HG03457 (cell line): ENCODE measurements around the gene DRC3.
"Not testable (repeated sequence)": the region's sequence is repeated elsewhere in the genome, so short reads cannot be mapped to it uniquely, and the experiment has no call there.

ENCODE experiments used
- ATAC-seq: cut with Tn5 transposase; IDR thresholded peaks from one replicate; pipeline ENCODE4 v1.9.1; 2021; ENCODE audit warnings: moderate number of reproducible peaks; ENCODE audit not compliant: unreplicated experiment

The DRC3 gene

DNA sequence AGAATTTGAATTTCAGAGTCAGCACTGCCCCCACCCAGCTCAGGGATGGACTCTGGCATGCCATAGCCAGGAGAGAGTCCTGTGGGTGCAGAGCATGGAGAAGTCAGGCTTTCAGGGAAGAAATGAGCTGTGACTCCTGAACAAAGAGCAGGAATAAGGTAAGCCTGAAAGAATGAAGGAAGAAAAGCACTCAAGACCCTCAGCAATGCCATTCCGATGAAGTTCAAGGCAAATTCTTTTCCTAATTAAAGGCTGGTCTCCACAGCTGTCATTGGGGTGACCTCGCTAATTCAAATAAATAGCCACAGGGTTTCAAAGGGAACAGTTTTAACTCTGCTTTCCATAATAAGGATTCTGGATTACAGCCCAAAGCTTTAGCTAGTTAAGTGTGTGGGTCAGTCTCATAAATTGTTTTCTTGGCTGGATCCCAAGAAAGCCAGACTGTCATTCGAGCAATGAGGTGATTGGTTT lies 32.2 kb upstream of the DRC3 start:
- no peak for ATAC-seq

DNA sequence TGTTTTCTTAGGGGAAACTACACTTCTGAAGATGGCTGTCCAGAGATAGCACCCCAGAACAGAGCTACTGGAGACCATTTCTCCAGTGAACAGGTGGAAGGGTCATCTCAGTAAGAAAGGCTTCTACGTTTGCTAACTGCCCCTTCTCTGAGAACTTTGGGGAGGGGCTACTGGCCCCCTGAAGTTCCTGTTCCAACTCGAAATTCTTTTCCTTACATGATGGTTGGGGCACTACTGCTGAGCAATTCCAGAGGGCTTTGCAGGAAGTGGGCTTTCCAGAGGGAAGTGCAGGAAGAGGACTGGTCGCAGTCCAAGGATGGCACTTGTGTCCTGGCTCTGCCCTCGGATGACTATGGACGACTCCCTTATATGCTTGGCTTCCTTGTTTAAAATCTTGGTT lies 31.6 kb upstream of the DRC3 start:
- ATAC-seq, result no peak

GRCh38 chr17:17942846-17943245 lies 29.8 kb upstream of the DRC3 start:
- no peak for ATAC-seq

- no peak for ATAC-seq
These were observed 29.2 kb upstream of the DRC3 start for GRCh38 chr17:17943281-17943984.

DNA sequence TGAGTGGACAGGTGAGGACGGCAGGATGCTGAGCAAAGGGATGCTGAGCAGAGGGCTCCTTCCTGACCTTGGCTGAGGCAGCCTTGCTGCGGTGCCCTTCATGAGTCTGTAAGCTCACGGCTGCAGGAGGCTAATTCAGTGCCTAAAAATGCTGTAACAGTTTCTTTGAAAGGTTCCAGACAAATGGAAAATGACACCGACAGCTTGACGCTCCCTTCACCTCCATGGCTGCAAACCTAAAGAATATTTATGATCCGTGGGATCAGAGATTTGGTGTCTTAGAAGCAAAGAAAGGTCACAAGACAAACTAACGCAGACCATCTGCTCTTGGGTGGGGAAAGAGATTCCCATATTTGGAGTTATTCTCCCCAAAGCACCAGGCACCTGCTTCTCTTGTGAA lies 28.4 kb upstream of the DRC3 start:
- ATAC-seq, result no peak

DNA sequence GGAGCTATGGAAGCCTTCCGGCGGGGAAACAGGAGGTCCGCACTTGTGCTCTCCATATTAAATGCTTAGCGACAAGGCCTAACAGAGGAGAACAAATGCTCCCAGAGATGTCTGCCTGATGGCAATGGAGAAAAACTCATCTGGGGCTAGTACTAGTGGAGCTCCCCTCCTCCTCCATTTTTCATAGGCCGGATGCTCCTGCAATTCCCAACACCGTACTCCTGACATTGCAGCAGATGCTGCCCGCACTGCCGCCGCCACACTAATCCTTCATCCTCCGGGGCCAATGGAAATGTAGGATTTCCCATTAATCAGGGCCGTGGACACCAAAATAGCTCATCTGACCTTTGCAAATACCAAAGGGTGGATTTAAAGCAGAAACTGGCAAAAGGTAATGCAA lies 27.9 kb upstream of the DRC3 start:
- no peak for ATAC-seq

GRCh38 chr17:17946093-17946492 lies 26.6 kb upstream of the DRC3 start:
- ATAC-seq, result no peak

DNA sequence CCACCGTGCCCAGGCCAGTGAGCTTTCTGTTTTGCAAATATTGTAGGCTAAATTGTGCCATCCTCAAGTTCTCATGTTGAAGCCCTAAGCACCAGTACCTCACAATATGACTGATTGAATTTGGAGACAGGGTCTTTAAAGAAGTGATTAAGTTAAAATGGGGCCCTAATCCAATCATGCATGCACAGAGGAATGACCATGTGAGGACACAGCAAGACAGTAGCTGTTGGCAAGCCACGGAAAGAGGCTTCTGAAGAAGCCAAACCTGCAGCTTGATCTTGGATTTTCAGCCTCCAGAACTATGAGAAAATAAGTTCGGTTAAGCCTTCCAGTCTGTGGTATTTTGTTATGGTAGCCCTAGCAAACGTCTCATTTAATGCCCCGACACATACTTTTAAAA lies 25.4 kb upstream of the DRC3 start:
- no peak for ATAC-seq

- no peak for ATAC-seq
These were observed 24.7 kb upstream of the DRC3 start for GRCh38 chr17:17947966-17948365.

- no peak for ATAC-seq
These were observed 22.3 kb upstream of the DRC3 start for GRCh38 chr17:17950347-17950746.

GRCh38 chr17:17950806-17951205 lies 21.9 kb upstream of the DRC3 start:
- no peak for ATAC-seq

DNA sequence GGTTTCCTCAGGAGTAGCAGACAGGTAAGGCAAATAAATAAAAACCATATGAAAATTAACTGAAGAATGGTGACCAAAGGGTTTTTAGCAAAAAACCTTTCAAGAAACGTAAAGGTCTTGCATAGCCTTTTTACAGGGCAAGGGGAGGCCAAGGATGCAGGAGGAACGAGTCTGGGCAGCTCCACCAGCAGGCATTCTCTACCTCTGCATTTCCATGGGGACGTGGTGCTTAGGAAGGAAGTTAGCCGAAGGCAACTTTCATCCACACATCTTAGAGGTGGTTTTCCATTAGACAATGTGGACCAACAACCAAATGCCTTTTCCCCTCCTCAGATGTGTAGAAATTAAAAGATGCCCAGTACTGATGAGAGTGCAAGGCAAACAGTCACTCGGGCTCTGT lies 21.1 kb upstream of the DRC3 start:
- no peak for ATAC-seq

DNA sequence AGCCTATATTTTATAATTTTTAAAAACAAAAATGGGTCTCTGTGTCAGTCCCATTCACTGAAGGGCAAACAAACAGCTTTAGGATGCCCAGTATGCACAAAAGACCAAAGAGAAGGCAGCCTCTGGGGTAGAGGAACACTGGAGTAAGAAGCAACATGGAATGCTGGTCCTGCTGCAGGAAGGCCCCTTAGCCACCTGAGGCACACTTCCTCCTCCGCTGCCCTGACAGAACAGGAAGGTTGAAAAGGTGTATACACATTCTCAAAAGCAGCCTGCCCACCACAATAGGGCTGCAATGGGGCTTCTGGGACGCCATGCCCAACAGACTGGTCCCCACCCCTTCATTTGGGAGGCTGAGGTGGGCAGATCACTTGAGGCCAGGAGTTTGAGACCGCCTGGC lies 20.0 kb upstream of the DRC3 start:
- no peak for ATAC-seq

DNA sequence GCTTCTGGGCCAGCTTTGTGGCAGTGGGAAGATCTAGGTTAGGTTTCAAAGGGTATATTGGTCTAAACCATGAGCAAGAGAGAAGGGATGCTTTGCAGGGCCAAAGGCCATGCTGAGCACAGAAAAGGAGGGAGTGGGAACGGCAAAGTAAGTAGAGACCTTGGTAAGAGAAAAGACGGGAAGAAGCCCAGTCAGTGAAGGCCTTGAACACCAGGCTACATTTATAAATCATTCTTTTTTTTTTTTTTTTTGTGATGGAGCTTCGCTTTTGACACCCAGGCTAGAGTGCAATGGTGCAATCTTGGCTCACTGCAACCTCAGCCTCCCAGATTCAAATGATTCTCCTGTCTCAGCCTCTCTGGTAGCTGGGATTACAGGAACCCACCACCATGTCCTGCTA lies 18.6 kb upstream of the DRC3 start:
- ATAC-seq, result no peak

DNA sequence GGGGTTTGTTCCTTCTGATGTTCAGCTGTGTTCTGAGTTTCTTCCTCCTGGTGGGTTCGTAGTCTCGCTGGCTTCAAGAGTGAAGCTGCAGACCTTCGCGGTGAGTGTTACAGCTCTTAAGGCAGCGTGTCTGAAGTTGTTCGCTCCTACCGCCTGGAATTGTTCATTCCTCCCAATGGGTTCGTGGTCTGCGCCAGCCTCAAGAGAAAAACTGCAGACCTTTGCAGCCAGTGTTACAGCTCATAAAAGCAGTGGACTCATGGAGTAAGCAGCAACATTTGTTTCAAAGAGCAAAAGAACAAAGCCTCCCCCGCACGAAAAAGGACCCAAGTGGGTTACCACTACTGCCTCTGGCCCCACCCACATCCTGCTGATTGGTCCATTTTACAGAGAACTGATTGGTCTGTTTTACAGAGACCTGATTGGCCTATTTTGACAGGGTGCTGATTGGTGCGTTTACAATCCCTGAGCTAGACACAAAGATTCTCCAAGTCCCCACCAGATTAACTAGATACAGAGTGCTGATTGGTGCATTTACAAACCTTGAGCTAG lies 16.8 kb upstream of the DRC3 start:
- ATAC-seq, result not testable (repeated sequence)

GRCh38 chr17:17957584-17957916 lies 15.1 kb upstream of the DRC3 start:
- no peak for ATAC-seq

GRCh38 chr17:17958982-17959381 lies 13.7 kb upstream of the DRC3 start:
- no peak for ATAC-seq

- ATAC-seq, result no peak
These were observed 12.9 kb upstream of the DRC3 start for GRCh38 chr17:17959520-17960361.

GRCh38 chr17:17960500-17961030 lies 12.1 kb upstream of the DRC3 start:
- ATAC-seq, result no peak

DNA sequence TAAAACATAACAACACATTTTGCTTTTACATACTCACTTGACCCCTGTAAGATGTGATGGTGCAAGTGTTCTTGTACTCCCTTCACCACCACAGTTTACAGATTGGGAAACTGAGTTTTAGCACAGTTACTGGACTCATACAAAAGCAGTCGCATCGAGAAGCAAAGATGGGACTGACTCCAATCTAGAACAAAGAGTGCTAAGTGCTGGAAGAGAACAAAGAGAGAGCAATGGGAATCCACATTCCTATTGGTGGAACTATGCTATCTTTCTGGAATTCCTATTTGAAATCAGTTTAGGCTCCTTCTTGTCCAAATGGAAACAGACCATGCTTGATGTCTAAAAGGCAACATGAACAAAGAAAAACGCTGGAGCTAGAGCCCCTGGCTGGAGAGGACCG lies 9.6 kb upstream of the DRC3 start:
- ATAC-seq, result no peak

- no peak for ATAC-seq
These were observed 8.8 kb upstream of the DRC3 start for GRCh38 chr17:17963694-17964436.
